HepG2 (cell line): Measurements from ENCODE around the gene B4GALT2. TPM values are rescaled to one million over a fixed set of nuclear protein-coding genes. Genes with fewer than 3 reads are reported as not detected.

Source experiments
- GABPA ChIP-seq, 2 experiments: IDR thresholded peaks; 2 replicates each; pipeline ENCODE4 v1.6.1; 2011 to 2016; ENCODE audit warnings: low read depth in 2 of 2, low read length in 1 of 2, missing biosample characterization in 1 of 2, missing genetic modification characterization in 1 of 2
- GLMP ChIP-seq: sonication (generic); formaldehyde crosslinking; IDR thresholded peaks from 2 replicates; pipeline ENCODE4 v1.9.0; 2021; ENCODE audit warnings: missing genetic modification reagents, mild to moderate bottlenecking, borderline replicate concordance
- HOXA9 ChIP-seq: sonication (generic); formaldehyde crosslinking; IDR thresholded peaks from 2 replicates; pipeline ENCODE4 v1.8.1; 2022; ENCODE audit warnings: missing genetic modification reagents, mild to moderate bottlenecking, moderate library complexity, borderline replicate concordance
- IRF9 ChIP-seq: sonication (generic); formaldehyde crosslinking; IDR thresholded peaks from 2 replicates; pipeline ENCODE4 v1.8.0; 2022; ENCODE audit warnings: missing genetic modification reagents, mild to moderate bottlenecking, borderline replicate concordance
- JUNB ChIP-seq: sonication (generic); formaldehyde crosslinking; IDR thresholded peaks from 2 replicates; pipeline ENCODE4 v1.8.0; 2022; ENCODE audit warnings: missing genetic modification reagents, mild to moderate bottlenecking, borderline replicate concordance
- MXI1 ChIP-seq: IDR thresholded peaks from 3 replicates; pipeline ENCODE4 v1.6.1; 2012; ENCODE audit warnings: low read depth, low read length, inconsistent platforms, borderline replicate concordance
- NFIB ChIP-seq: sonication (generic); formaldehyde crosslinking; IDR thresholded peaks from 2 replicates; pipeline ENCODE4 v1.9.0; 2021; ENCODE audit warnings: missing genetic modification reagents, mild to moderate bottlenecking, borderline replicate concordance
- NR3C1 ChIP-seq: sonication (generic); formaldehyde crosslinking; IDR thresholded peaks from 2 replicates; pipeline ENCODE4 v1.4.0; 2020; ENCODE audit warnings: missing genetic modification reagents
- PAX8 ChIP-seq: sonication (generic); formaldehyde crosslinking; IDR thresholded peaks from 2 replicates; pipeline ENCODE4 v1.8.0; 2022; ENCODE audit warnings: mild to moderate bottlenecking, missing genetic modification reagents, borderline replicate concordance
- PLRG1 ChIP-seq: fragments of 450-650 bp; conservative IDR thresholded peaks from 2 replicates; pipeline ENCODE4 v1.6.1; 2016
- TBX2 ChIP-seq: sonication (generic); formaldehyde crosslinking; IDR thresholded peaks from 2 replicates; pipeline ENCODE4 v1.5.0; 2020; ENCODE audit warnings: missing genetic modification reagents, mild to moderate bottlenecking, borderline replicate concordance
- TFE3 ChIP-seq: IDR thresholded peaks from 2 replicates; pipeline ENCODE4 v1.6.1; 2016
- TGIF2 ChIP-seq: IDR thresholded peaks from 2 replicates; pipeline ENCODE4 v1.6.1; 2016; ENCODE audit warnings: control low read depth, missing compliant biosample characterization
- ZC3H13 ChIP-seq: sonication (generic); formaldehyde crosslinking; IDR thresholded peaks from 2 replicates; pipeline ENCODE4 v1.8.1; 2023; ENCODE audit warnings: mild to moderate bottlenecking, missing genetic modification reagents, moderate library complexity
- ZFX ChIP-seq: sonication (generic); formaldehyde crosslinking; IDR thresholded peaks from 2 replicates; pipeline ENCODE4 v1.4.0; 2020; ENCODE audit warnings: mild to moderate bottlenecking, low read depth, missing genetic modification reagents, moderate library complexity
- ZKSCAN8 ChIP-seq: IDR thresholded peaks from 2 replicates; pipeline ENCODE4 v1.6.1; 2016; ENCODE audit warnings: borderline replicate concordance, missing genetic modification reagents, missing compliant biosample characterization
- ZNF142 ChIP-seq: sonication (generic); formaldehyde crosslinking; IDR thresholded peaks from 2 replicates; pipeline ENCODE4 v1.4.0; 2020; ENCODE audit warnings: missing genetic modification reagents
- ZNF274 ChIP-seq: sonication (generic); formaldehyde crosslinking; IDR thresholded peaks from 2 replicates; pipeline ENCODE4 v1.5.1; 2020; ENCODE audit warnings: mild to moderate bottlenecking, missing genetic modification reagents
- ZNF430 ChIP-seq: sonication (generic); formaldehyde crosslinking; IDR thresholded peaks from 2 replicates; pipeline ENCODE4 v1.9.0; 2021; ENCODE audit warnings: mild to moderate bottlenecking, missing genetic modification reagents
- ZNF792 ChIP-seq: IDR thresholded peaks from 2 replicates; pipeline ENCODE4 v1.6.1; 2016
- polyA plus RNA-seq, 8 experiments: library from polyadenylated mRNA; depleted of rRNA in 3 of 8; stranded (reverse) in 7 of 8; unstranded in 1 of 8; fragments of >200 nt; fragmentation: Illumina TruSeq in 4 of 8; extraction: Trizol in 4 of 8; gene quantifications; 2 replicates each; pipeline versions ENCODE4 v1.2.1 to v1.2.3, GENCODE V29; 2011 to 2016; ENCODE audit warnings: low read depth in 4 of 8, missing spikeins in 1 of 8, mixed read lengths in 1 of 8; ENCODE audit not compliant: insufficient read depth in 1 of 8
- total RNA-seq, 5 experiments: library from RNA; depleted of rRNA; stranded (reverse); fragments of >200 nt; fragmentation: Illumina TruSeq; extraction: Trizol; gene quantifications; 2 replicates each; pipeline ENCODE4 v1.2.3, GENCODE V29; 2016; ENCODE audit warnings: low read depth in 1 of 5

The B4GALT2 gene
- total and polyA plus RNA-seq, 2 of the 13 experiments (the other 11 are each of a cell fraction or from before 2014, with no cell fraction given): 41.9 to 78.0 TPM

DNA sequence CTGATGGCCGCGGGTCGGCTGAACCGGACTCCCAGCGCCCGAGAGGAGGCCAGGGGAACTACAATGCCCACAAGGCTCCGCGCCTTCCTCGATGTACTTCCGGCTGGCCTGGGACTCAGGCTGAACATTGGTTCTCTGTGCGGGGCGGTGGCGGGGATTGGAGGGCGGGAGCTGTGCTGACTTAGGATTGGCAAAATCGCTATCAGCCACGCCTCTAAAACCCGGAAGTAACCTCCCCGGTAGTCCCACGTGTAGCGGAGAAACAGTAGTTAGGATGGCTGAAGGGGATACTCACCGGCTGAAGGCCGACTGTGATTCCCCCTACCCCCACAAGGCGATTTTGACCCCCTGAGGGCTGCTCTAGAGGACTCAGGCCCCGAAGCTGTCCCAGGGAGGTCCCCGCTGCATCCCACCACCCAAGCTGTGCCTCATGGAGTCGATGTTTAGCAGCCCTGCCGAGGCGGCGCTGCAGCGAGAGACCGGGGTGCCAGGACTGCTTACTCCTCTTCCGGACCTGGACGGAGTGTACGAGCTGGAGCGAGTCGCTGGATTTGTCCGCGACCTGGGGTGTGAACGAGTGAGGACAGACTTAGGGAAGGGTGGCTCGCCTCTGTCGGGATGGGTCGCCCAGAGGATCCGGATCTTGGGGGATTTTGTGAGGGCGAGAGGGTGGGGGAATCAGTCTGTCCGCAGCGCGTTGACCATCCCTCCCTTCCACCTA lies 9.1 kb upstream of the B4GALT2 start, which contains the start of gene DPH2 (continued):
- TF ChIP-seq ZNF142 (CRISPR knock-in tag): no peak
- TF ChIP-seq ZNF274 (CRISPR knock-in tag): no peak
- no peak for TF ChIP-seq ZKSCAN8
- 0 out of 2 replicates have a peak, but pooled peaks have one; percentile 62 for TF ChIP-seq NFIB (CRISPR knock-in tag)
- TF ChIP-seq HOXA9: no peak
- no peak for TF ChIP-seq JUNB
- peak; percentile 99 for TF ChIP-seq MXI1
- TF ChIP-seq ZNF792 (CRISPR knock-in tag): 0 out of 2 replicates have a peak, but pooled peaks have one; percentile 18
- no peak for TF ChIP-seq PLRG1
- no peak for TF ChIP-seq IRF9 (CRISPR knock-in tag)
- 0 out of 2 replicates have a peak, but pooled peaks have one; percentile 0 for TF ChIP-seq ZC3H13 (CRISPR knock-in tag)
- TF ChIP-seq TFE3 (CRISPR knock-in tag): 0 out of 2 replicates have a peak, but pooled peaks have one; percentile 20
- 0 out of 2 replicates have a peak, but pooled peaks have one; percentile 33 for TF ChIP-seq ZNF430 (CRISPR knock-in tag)
- TF ChIP-seq GLMP (CRISPR knock-in tag): no peak
- no peak for TF ChIP-seq NR3C1 (CRISPR knock-in tag)
- TF ChIP-seq TBX2: no peak
- peak; percentile 62; the same call in 1 of the 2 replicates for TF ChIP-seq ZFX (CRISPR knock-in tag)
- TF ChIP-seq PAX8 (CRISPR knock-in tag): no peak
- 0 out of 2 replicates have a peak, but pooled peaks have one; percentile 58 for TF ChIP-seq TGIF2 (CRISPR knock-in tag)
- TF ChIP-seq GABPA (IDR thresholded peaks at IDR 0.05; ENCODE audit: low read depth, low read length): no peak
- TF ChIP-seq GABPA (CRISPR knock-in tag; IDR thresholded peaks at IDR 0.05; ENCODE audit: low read depth): peak; percentile 97
